Lower lobe of right lung (tissue), 2 donors: ENCODE data around the gene RSAD1. TPM values are rescaled to one million over a fixed set of nuclear protein-coding genes. Genes with fewer than 3 reads are reported as not detected.

ENCODE experiments used
- ATAC-seq, 2 donors: fragments of 200-7000 bp; cut with Tn5 transposase; one replicate each; pipeline ENCODE4 v1.9.1; 2020 to 2022; ENCODE audit warnings: mild to moderate bottlenecking in 2 of 2, moderate library complexity in 2 of 2
- DNase-seq: peaks from one replicate; pipeline ENCODE4 v3.0.0-alpha.2; 2020
- H3K27ac ChIP-seq: fragments of 200-600 bp; one replicate; pipeline ENCODE4 v1.8.0; 2022
- H3K27me3 ChIP-seq: fragments of 200-600 bp; one replicate; pipeline ENCODE4 v1.8.0; 2022; ENCODE audit warnings: low read depth
- H3K36me3 ChIP-seq: fragments of 200-600 bp; one replicate; pipeline ENCODE4 v1.8.0; 2022; ENCODE audit warnings: mild to moderate bottlenecking
- H3K4me1 ChIP-seq: fragments of 200-600 bp; one replicate; pipeline ENCODE4 v1.8.0; 2022
- H3K4me3 ChIP-seq: fragments of 200-600 bp; one replicate; pipeline ENCODE4 v1.8.0; 2022; ENCODE audit warnings: mild to moderate bottlenecking
- H3K9me3 ChIP-seq: fragments of 200-600 bp; one replicate; pipeline ENCODE4 v1.8.0; 2022
- intact Hi-C: fragments of 100-400 bp; cut with DNase I; formaldehyde crosslinking; loops from one replicate; pipeline ENCODE4 v1.11.0; 2022
- total RNA-seq: library from RNA; stranded (reverse); fragmentation: NEBNext Ultra II Directional; extraction: Animal tissue kit (Norgen Biotek cat#: 25700); gene quantifications from one replicate; pipeline ENCODE4 v1.2.1, GENCODE V29; 2021
- TF ChIP-seq, protein P1 (sequence below): fragments of 200-600 bp; IDR thresholded peaks from one replicate; pipeline ENCODE4 v1.8.0; 2022; ENCODE audit warnings: antibody characterized with exemption, mild to moderate bottlenecking
- donor health status: DM: no; HTN: yes; CAD: no; lungs with severe emphysema.

Gene RSAD1
- total RNA-seq, 1 donor from 2014 or later: 29.2 TPM

DNA sequence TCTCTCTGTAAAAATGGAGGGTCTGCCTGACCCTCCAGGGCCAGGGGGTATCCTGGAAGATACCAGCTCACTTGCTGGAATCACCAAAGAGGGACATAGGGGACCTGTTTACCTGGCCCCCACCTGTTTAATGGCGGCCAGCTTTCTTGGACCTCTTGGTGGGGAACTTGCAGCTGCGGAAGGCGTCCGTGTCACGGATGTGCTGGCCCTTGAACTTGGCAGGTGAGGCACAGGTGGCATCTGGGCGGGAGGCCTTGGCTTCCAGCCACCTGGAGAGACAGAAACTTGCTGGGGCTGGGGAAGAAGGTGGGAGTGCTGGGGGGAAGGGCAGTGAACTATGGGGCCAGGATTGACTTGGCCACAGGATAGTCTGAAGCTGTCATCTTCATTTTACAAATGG is 13.5 kb upstream of the RSAD1 start:
- intact Hi-C loops: no loop called here
- DNase-seq (no peak), ATAC-seq (no peak)
- H3K9me3 ChIP-seq: no peaks in the 10 kb centered on the region
- no peak overlapping the region for H3K4me3 ChIP-seq
- TF ChIP-seq, protein P1, sequence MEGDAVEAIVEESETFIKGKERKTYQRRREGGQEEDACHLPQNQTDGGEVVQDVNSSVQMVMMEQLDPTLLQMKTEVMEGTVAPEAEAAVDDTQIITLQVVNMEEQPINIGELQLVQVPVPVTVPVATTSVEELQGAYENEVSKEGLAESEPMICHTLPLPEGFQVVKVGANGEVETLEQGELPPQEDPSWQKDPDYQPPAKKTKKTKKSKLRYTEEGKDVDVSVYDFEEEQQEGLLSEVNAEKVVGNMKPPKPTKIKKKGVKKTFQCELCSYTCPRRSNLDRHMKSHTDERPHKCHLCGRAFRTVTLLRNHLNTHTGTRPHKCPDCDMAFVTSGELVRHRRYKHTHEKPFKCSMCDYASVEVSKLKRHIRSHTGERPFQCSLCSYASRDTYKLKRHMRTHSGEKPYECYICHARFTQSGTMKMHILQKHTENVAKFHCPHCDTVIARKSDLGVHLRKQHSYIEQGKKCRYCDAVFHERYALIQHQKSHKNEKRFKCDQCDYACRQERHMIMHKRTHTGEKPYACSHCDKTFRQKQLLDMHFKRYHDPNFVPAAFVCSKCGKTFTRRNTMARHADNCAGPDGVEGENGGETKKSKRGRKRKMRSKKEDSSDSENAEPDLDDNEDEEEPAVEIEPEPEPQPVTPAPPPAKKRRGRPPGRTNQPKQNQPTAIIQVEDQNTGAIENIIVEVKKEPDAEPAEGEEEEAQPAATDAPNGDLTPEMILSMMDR: no peak
- peaks cover 25% of the 10 kb centered on the region for H3K36me3 ChIP-seq
- H3K4me1 ChIP-seq: peaks cover 13% of the 10 kb centered on the region
- H3K27me3 ChIP-seq: peaks cover 11% of the 10 kb centered on the region
- H3K27ac ChIP-seq: no peak overlapping the region

DNA sequence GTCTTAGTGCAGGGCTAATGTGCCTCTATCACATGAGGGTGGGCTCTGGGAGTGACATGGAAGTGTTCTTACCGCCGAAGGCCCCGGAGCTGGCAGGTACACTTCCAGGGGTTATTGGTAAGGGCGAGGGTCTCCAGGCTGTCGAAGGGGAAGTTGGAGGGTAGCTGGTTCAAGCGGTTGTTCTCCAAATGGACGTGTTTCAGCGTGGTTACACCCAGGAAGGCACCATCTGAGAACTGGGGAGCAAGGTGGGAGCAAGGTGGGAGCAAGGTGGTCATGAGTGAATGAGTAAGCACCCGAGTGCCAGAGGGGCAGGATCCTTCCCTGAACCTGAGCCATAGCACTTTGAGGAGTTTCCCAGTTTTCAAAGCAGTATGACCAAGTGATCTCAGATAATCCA is 13.0 kb upstream of the RSAD1 start:
- Histone ChIP-seq H3K36me3 (peaks cover 24% of the 10 kb centered on the region), H3K4me1 (peaks cover 13% of the 10 kb centered on the region), H3K4me3 (no peak overlapping the region), H3K27ac (no peak overlapping the region), H3K27me3 (peaks cover 11% of the 10 kb centered on the region), H3K9me3 (no peaks in the 10 kb centered on the region)
- TF ChIP-seq, protein P1: no peak
- ATAC-seq (no peak), DNase-seq (no peak)
- intact Hi-C loops: no loop called here

DNA sequence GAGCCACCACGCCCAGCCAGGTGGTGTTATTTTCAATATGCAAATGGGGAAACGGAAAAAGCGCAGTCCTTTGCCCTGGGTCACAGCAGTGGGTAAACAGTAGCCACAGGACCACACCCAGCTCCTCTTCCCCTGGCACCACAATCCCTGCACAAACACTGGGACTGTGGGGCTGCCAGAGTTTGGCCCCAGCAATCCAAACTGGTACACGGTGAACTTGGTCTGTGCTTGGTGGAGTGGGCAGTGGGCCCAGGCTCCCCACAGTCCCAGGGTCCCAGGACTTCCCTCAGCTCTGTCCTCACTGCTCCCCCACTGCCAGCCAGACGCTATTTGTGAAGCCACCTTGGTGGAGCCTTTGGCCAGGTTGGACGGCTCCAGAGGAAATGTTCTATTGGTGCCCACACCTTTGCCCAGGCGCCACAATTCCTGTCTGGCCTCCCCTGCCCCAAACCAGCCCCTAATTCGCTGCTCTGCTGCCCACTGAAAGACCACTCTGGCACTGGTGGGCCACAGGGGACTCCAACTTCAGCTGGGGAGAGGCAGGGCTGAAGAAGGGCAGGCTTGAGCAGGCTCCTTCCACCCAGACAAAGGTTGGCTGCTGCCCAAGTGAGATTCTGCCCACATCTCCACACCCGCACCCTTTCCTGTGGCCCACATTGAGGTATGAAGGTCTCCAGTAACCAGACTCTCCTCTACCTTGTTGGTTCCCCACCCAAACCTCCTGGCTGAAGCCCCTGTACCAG is 12.1 kb upstream of the RSAD1 start:
- Histone ChIP-seq H3K27ac (no peak overlapping the region), H3K4me1 (peaks cover 13% of the 10 kb centered on the region), H3K9me3 (no peaks in the 10 kb centered on the region), H3K27me3 (peaks cover 11% of the 10 kb centered on the region), H3K36me3 (peaks cover 19% of the 10 kb centered on the region), H3K4me3 (no peak overlapping the region)
- peak; percentile 6 to 25 for ATAC-seq
- intact Hi-C loops: no loop called here
- DNase-seq: no peak
- TF ChIP-seq, protein P1: no peak

DNA sequence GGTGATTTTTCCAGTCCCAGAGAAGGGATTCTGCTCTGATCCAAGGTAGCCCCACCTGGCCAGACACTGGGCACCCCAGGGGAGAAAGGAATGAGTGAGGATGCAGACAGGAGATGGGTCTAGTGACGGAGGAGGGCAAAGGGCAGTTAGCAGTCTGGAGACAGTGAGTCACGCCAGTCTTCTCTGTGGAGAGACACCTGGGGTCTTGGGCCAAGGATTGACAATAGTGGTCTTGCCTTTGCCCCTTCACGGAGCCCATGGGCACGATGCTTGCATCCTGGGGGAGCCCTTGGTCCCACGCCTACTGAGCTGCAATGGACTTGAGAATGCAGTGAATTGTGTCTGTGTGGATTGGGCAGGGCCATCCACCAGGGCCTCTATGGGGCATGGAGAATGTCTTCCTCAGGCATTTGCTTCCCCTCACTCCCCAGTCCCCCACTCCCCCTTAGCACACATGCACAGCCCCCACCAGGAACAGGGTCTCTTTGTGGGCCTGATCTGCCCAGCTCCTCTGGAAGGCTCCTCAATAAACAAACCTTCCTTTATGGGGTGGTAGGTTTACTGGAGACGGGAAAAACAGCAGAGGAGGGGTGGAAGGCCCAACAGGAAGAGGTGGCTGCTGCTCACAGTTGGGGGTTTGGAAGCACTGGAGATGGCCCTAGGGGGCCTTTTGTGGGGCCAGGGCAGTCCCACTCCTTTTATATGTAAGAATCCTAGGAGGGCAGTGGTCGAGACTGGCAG is 11.4 kb upstream of the RSAD1 start:
- Histone ChIP-seq H3K27ac (no peak overlapping the region), H3K27me3 (peaks cover 11% of the 10 kb centered on the region), H3K4me1 (peaks cover 13% of the 10 kb centered on the region), H3K4me3 (no peak overlapping the region), H3K36me3 (peaks cover 22% of the 10 kb centered on the region), H3K9me3 (no peaks in the 10 kb centered on the region)
- DNase-seq: no peak
- TF ChIP-seq, protein P1: no peak
- ATAC-seq: no peak
- intact Hi-C loops: no loop called here

DNA sequence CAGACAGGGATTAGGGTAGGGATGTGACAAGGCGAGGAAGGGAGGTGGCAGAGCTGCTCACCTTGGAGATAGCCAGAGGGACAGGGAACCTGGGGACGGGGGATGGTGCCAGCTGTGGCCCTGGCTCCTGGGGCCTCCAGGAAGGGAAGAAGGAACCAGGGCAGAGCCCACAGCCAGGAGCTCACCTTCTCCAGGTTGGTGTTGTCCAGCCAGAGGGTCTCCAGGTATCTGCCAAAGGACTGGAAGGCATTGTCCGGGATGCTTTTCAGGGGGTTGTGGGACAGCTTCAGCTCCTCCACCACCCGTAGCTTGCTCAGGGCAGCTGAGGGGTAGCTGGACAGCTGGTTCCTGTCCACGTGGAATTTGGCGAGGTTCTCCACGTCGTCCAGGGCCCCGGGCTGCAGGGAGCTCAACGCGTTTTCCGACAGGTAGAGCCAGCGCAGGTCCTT is 10.8 kb upstream of the RSAD1 start:
- TF ChIP-seq, protein P1: no peak
- intact Hi-C loops: no loop called here
- DNase-seq (no peak), ATAC-seq (no peak)
- H3K4me1 ChIP-seq: peaks cover 13% of the 10 kb centered on the region
- peaks cover 16% of the 10 kb centered on the region for H3K36me3 ChIP-seq
- H3K9me3 ChIP-seq: no peaks in the 10 kb centered on the region
- no peak overlapping the region for H3K27ac ChIP-seq
- H3K4me3 ChIP-seq: no peak overlapping the region
- peaks cover 11% of the 10 kb centered on the region for H3K27me3 ChIP-seq
